A673 (cell line): ENCODE results near the gene SKAP1.

Source experiments
- EZH2 ChIP-seq: fragments of 200-600 bp; sonication (generic); IDR thresholded peaks from 2 replicates; pipeline ENCODE4 v1.6.1; 2017; ENCODE audit warnings: borderline replicate concordance, low read depth, mild to moderate bottlenecking, mixed read lengths, antibody characterized with exemption, low read length; ENCODE audit not compliant: poor library complexity, severe bottlenecking
- TF ChIP-seq, protein P1 (sequence below): fragments of 300-800, 200-600 bp; sonication (generic); conservative IDR thresholded peaks from 2 replicates; pipeline ENCODE4 v1.5.1; 2017; ENCODE audit warnings: low read depth, mild to moderate bottlenecking, antibody characterized with exemption, low read length, moderate library complexity, mixed read lengths

DNA sequence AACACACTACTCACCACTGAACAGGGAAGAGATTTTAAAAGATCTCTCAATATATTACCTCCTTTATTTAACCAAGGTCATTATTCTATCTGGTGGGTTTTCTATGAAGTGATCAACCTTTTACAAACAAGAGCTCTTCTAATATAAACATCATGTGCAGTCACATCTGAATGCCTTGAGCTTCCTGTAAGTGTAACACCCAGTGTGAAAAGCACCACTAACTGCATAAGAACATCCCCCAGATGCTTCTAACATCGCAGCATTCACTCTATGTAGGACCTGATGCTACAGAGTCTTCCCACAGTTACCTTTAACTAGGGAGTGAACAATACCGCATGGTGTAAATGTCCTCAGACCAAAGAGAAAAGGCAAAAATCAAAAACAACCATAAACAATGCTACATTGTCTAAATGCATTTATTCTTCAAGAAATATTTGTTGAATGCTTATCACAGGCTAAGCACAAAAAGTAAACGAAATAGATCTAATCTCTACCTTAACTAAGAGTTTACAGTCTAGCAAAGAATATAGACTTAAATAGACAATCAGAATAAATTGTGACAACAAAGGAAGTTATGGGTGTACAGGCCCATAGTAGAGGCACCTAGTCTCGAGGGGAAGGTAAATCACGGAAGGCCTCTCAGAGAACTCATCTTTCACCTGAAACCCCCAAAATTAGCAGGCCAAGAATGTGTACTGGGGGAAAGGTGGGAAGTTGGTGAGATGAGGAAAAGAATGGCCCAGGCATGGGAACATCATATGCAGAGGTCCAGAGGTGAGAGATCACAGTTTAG is 16.2 kb downstream of the SKAP1 start:
- TF ChIP-seq EZH2, result no peak
- TF ChIP-seq, protein P1, sequence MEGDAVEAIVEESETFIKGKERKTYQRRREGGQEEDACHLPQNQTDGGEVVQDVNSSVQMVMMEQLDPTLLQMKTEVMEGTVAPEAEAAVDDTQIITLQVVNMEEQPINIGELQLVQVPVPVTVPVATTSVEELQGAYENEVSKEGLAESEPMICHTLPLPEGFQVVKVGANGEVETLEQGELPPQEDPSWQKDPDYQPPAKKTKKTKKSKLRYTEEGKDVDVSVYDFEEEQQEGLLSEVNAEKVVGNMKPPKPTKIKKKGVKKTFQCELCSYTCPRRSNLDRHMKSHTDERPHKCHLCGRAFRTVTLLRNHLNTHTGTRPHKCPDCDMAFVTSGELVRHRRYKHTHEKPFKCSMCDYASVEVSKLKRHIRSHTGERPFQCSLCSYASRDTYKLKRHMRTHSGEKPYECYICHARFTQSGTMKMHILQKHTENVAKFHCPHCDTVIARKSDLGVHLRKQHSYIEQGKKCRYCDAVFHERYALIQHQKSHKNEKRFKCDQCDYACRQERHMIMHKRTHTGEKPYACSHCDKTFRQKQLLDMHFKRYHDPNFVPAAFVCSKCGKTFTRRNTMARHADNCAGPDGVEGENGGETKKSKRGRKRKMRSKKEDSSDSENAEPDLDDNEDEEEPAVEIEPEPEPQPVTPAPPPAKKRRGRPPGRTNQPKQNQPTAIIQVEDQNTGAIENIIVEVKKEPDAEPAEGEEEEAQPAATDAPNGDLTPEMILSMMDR, result no peak
